Measurements from ENCODE around the gene AXDND1.

Gene AXDND1

DNA sequence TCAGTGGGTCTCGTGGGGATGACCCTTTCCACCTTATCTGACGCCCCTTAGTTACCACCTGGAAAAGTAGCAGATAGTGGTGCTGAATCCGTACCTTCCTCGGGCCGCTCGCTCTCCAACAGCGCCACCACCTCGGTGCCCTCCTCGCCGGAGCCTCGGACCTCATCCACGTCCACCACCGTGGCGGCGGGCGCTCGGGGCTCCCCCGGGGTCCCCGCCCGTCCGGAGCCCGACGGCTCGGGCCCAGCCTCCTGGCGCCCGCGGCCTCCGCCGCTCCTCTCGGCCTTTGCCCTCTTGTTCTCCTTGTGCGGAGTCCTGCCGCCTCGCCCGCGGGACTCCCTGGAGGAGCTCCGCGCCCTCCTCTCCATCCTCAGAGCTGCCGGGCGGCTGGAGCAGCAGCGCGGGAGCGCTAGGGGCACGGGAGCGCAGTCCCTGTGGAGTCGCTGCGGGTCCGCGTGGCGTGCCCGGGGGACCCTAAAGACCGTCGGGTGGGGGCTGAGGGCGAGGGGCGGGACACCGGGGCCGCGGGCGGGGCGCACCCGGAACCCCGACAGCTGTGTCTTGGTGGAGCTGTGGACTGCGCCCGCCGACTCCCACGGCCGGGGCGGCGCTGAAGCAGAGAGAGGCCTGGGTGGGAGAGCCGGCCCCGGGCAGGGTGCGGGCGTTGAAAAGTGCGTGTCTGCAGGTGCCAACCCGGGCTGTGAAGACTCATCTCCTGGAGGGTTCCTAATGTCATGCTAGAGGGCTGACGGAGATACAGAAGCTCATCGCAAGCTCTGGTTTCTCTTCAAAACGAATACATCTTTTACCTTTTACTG is 209.9 kb downstream of the AXDND1 start, which contains the start of gene NPHS2:
TSS of gene NPHS2 (minus strand) at position 452 of the 818 bp plus-strand sequence. CDS start at position 368, 84 bp downstream.
- no peak for DNase-seq (ENCODE audit: low read depth in 1 of 2, low spot score in 1 of 2)
- in situ Hi-C loops (cut with HindIII; ENCODE audit: low pct_unique_long_range_greater_than_20kb, low sequenced_read_pairs): no loop called here
- TF ChIP-seq JUND (IDR thresholded peaks at IDR 0.05; ENCODE audit: low read depth): no peak

DNA sequence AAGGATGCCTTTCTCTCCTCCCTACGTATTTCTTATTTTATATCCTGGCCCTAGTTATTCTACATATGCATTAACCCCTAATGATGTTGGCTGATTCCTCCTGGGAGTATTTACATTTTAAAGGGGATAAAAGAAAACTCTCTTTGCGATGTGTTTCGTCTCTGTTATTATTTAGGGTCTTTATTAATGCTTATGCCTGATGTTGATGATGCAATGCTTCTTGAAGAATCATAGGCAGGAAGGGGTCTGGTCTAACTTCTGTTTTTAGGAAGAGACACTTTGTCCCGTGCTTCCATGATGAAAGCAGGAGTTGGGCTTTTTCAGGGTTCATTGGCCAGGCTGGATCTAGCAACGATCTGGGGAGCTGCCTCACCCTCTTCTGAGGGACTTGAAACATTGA is 210.7 kb downstream of the AXDND1 start:
- in situ Hi-C loops (cut with HindIII; ENCODE audit: low pct_unique_long_range_greater_than_20kb, low sequenced_read_pairs): no loop called here
- no peak for DNase-seq (ENCODE audit: low read depth in 1 of 2, low spot score in 1 of 2)
- TF ChIP-seq JUND (IDR thresholded peaks at IDR 0.05; ENCODE audit: low read depth): no peak

DNA sequence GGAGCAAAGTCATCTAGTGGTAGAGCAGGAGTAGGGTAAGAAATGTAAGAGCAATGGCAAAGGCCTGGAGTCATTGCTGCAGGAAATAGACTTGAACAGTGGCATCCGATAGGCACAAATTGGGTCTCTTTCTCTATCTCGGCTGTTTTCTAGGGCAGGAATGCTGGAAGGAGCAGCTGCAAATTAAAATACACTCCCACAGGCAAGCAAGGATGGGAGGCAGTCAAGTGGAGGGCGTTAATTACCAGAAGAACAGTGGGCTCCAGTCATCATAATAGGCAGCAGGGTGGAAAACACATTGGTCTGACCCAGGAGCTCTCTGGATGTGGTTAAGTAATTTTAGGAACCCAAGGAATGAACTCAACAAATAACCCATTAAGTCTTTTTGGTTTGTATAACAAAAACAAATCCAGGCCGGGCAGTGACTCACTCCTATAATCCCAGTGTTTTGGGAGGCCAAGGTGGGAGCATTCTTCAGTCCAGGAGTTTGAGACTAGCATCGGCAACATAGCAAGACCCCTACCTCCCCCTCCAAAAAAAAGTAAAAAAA is 218.1 kb downstream of the AXDND1 start:
- in situ Hi-C loops (cut with HindIII; ENCODE audit: low pct_unique_long_range_greater_than_20kb, low sequenced_read_pairs): no loop called here
- no peak for TF ChIP-seq JUND (IDR thresholded peaks at IDR 0.05; ENCODE audit: low read depth)
- no peak for DNase-seq (ENCODE audit: low read depth in 1 of 2, low spot score in 1 of 2)

DNA sequence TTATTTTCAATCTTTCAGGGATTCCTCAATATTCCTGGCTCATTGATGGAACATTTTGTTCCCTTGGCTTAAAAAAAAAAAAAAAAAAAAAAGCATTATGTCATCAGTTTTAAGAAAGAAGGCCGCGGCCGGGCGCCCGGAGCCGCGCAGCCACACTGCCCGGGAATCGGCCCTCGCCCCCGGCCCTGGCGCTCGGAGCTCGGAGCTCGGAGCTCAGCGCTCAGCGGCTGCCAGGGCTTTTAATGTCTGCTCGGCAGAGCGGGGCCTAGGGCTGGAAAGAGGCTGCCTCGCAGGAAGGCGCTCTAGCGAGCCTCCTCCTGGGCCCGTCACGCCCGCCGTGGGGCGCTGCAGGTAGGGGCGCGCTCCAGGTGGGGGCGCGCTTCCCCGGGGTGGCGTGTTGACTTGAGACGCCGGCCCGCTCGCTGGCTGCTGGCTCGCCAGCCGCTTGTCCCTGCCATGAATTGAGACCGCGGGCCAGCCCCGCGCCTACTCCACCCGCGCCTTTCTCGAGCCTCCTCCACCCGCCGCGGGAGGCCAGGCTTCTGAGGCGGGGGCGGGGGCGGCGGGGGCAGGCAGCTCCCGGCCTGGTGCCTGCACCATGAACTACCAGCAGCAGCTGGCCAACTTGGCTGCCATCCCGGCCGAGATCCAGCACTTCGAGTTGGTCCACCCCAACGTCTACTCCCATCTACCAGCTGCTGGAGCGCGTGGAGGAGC is 220.5 kb downstream of the AXDND1 start:
- peak; percentile 70 to 89 for DNase-seq (ENCODE audit: low read depth in 1 of 2, low spot score in 1 of 2)
- no peak for TF ChIP-seq JUND (IDR thresholded peaks at IDR 0.05; ENCODE audit: low read depth)
- in situ Hi-C loops (cut with HindIII; ENCODE audit: low pct_unique_long_range_greater_than_20kb, low sequenced_read_pairs): no loop called here

DNA sequence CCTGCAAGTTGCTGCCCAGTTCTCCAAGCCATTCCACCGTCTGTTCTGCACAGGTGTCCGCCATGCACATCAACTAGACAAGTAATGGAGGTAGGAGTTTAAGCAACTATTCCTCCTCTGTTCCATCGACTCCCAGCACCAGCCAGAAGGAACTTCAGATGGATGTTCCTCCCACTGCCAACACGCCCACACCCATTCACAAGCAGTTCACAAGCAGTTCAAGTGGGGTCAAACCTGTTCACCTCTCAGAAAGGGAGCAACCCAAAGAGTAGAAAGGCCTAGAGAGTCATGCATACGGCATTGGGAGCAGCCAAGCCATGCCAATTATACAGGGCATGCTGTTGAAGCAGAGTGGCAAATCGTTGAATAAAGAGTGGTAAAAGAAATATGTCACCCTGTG is 221.6 kb downstream of the AXDND1 start:
- in situ Hi-C loops (cut with HindIII; ENCODE audit: low pct_unique_long_range_greater_than_20kb, low sequenced_read_pairs): no loop called here
- TF ChIP-seq JUND (IDR thresholded peaks at IDR 0.05; ENCODE audit: low read depth): no peak
- no peak for DNase-seq (ENCODE audit: low read depth in 1 of 2, low spot score in 1 of 2)

DNA sequence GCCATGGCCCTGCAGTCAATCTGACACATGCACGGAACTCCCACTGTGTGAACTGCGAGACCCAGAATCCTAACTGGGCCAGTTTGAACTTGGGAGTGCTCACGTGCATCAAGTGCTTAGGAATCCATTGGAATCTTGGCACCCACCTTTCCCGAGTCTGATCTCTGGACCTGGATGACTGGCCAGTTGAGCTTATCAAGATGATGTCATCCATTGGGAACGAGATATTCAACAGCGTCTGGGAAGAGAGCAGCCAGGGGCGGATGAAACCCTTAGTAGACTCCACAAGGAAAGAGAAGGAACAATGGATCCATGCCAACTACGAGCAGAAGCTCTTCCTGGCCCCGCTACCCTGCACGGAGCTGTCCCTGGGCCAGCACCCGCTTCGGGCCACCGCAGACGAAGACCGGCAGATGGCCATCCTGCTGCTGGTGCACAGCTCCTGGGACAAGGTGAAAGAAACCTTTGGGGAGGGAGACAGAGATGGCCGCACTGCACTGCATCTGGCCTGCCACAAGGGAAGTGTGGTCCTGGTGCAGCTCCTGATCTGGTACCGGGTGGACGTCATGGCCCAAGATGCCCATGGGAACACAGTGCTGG is 222.8 kb downstream of the AXDND1 start:
- DNase-seq (ENCODE audit: low read depth in 1 of 2, low spot score in 1 of 2): no peak
- in situ Hi-C loops (cut with HindIII; ENCODE audit: low pct_unique_long_range_greater_than_20kb, low sequenced_read_pairs): no loop called here
- no peak for TF ChIP-seq JUND (IDR thresholded peaks at IDR 0.05; ENCODE audit: low read depth)

DNA sequence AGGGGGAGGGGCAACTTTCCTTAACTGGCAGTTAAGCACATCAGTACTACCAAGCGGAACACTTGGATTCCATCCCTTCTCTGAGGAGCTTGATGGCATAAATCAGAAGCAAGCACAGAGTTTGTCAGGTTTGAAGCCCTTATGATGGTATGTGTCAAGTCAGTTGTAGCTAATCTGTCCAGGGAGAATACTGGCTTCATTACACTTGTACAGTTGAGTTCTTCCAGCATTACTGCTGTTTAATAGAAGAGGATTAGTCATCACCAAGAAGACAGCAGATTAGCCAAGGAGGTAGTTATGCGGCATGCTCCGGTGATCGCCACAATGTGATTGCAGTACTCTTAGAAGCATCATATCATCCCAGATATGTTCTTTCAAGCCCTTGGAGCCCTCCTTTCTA is 223.7 kb downstream of the AXDND1 start:
- no peak for TF ChIP-seq JUND (IDR thresholded peaks at IDR 0.05; ENCODE audit: low read depth)
- DNase-seq (ENCODE audit: low read depth in 1 of 2, low spot score in 1 of 2): no peak
- in situ Hi-C loops (cut with HindIII; ENCODE audit: low pct_unique_long_range_greater_than_20kb, low sequenced_read_pairs): no loop called here

DNA sequence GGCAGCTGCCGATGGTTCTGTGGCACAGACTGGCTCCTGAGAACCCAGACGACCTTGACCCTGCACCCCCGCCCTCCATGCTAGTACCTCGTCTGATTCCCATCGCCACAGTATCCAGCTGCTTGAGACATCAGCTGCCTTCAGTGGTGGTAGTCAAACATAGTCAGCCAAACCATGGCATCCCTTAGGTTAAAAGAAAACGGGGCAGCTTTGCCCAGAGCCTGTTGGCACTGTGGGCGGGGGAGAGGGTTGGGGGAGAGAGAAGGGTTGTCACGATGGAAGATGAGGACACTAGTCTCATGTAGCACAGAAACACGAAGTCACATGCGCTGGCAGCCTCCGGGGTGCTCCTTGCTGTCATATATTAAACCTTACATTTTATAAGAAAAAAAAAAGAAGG is 224.9 kb downstream of the AXDND1 start:
- in situ Hi-C loops (cut with HindIII; ENCODE audit: low pct_unique_long_range_greater_than_20kb, low sequenced_read_pairs): no loop called here
- DNase-seq (ENCODE audit: low read depth in 1 of 2, low spot score in 1 of 2): no peak
- no peak for TF ChIP-seq JUND (IDR thresholded peaks at IDR 0.05; ENCODE audit: low read depth)

DNA sequence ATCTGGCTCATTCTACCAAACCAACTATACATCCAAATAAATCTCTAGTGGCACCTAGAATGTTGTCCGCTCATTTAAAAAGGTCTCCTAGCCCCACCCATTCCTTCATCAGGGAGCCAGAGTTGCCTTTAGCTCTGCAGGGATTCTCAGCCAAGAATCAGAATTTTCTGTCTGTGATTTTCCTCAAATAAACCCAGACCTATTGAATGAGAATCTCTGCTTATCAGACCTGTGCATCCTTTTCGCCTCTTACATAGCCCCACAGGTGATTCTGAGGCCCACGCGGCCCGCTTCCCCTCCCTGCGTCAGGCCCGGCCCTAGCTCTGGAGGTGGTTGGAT is 225.5 kb downstream of the AXDND1 start:
- DNase-seq (ENCODE audit: low read depth in 1 of 2, low spot score in 1 of 2): no peak
- in situ Hi-C loops (cut with HindIII; ENCODE audit: low pct_unique_long_range_greater_than_20kb, low sequenced_read_pairs): no loop called here
- no peak for TF ChIP-seq JUND (IDR thresholded peaks at IDR 0.05; ENCODE audit: low read depth)

DNA sequence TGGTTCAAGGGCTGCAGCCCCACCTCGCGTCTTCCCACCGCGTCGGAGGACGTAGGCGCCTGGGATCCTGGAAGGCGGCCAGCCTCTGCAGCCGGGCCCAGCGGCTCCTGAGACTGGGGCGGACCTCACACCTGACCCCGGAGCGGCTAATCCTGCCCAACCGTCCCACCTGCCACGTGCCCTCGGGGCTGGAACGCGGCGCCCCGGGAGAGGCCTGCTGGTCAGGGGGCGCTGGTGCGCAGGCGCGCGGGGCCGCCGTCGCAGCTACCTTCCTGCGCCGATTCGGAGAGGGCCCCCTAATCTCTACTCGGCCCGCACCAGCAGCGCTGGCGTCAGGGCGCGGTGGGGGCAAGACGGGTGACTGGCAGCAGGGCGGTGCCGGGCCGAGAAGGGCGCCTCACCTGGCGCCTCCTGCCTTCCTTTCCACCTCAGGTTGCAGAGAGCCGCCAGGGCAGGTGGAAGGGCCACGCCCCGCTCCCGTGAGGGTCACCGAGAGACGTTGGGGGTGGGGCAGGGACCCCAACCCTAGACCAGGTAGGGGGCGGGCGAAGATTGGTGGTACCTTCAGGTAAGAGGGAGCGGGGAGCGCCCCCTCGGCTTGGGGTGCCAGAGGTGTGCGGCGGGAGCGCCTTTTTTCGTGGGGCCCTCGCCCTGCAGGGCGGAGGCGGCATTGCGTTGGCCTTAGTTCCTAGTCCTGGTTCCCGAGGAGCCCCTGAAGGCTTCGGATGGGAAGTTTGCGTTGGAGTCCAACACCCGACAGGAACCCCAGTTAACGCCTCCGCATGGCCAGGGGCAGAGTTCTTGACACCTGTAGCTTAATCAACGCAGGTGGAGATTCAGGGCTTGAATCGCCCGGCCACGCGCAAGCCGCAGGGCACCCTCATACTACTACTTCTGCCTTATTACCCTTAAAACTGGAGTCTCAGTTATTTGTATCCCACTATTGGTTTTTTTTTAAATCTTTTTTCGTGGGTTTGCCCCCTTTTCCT is 226.1 kb downstream of the AXDND1 start, which contains the start of gene TDRD5:
TSS of gene TDRD5 (plus strand) at position 241 of the 989 bp plus-strand sequence. CDS start 784 bp downstream, outside the sequence.
- TF ChIP-seq JUND (IDR thresholded peaks at IDR 0.05; ENCODE audit: low read depth): no peak
- DNase-seq (ENCODE audit: low read depth in 1 of 2, low spot score in 1 of 2): peak; percentile 93 to 95
- in situ Hi-C loops (cut with HindIII; ENCODE audit: low pct_unique_long_range_greater_than_20kb, low sequenced_read_pairs): no loop called here

DNA sequence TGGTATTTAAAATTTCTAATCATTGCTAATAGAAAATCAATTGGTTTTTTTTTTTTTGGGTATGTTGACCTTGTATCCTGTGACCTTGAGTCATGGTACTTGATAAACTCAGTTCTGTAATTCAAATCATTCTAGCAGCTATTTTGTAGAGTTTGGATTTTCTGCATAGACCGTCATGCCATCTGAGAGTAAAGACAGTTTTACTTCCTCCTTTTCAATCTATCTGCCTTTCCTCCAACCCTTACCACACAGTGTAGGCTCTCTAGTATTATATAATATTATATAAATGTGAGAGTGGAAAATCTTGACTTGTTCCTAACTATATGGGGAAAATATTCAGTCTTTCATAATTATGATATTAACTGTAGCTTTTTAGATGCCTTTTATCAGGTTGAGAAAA is 232.9 kb downstream of the AXDND1 start:
- TF ChIP-seq JUND (IDR thresholded peaks at IDR 0.05; ENCODE audit: low read depth): no peak
- in situ Hi-C loops (cut with HindIII; ENCODE audit: low pct_unique_long_range_greater_than_20kb, low sequenced_read_pairs): no loop called here
- no peak for DNase-seq (ENCODE audit: low read depth in 1 of 2, low spot score in 1 of 2)
